ENCODE results near the gene GPS2.

DNA sequence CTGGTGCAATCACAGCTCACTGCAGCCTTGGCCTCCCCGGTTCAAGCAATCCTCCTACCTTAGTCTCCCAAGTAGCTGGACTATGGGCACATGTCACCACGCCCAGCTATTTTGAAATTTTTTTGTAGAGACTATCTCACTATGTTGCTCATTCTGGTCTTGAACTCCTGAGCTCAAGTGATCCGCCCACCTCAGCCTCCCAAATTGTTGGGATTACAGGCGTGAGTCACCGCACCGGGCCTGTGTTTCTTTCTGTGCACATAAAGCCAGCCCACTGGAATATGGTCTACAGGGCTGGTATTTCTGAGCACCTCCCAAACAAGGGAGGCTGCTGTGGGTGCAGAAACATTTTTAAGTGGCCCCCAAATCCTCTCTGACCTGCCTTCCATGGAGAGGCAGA, 48.2 kb upstream of the GPS2 start:
- TF ChIP-seq, protein P1, sequence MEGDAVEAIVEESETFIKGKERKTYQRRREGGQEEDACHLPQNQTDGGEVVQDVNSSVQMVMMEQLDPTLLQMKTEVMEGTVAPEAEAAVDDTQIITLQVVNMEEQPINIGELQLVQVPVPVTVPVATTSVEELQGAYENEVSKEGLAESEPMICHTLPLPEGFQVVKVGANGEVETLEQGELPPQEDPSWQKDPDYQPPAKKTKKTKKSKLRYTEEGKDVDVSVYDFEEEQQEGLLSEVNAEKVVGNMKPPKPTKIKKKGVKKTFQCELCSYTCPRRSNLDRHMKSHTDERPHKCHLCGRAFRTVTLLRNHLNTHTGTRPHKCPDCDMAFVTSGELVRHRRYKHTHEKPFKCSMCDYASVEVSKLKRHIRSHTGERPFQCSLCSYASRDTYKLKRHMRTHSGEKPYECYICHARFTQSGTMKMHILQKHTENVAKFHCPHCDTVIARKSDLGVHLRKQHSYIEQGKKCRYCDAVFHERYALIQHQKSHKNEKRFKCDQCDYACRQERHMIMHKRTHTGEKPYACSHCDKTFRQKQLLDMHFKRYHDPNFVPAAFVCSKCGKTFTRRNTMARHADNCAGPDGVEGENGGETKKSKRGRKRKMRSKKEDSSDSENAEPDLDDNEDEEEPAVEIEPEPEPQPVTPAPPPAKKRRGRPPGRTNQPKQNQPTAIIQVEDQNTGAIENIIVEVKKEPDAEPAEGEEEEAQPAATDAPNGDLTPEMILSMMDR (IDR thresholded peaks at IDR 0.05): no peak
- TF ChIP-seq POLR2A (IDR thresholded peaks at IDR 0.05): no peak

Data from uterus (tissue), 2 donors.